WTC11 (cell line): ENCODE results near the gene ZNF512B. TPM values are rescaled to one million over a fixed set of nuclear protein-coding genes. Genes with fewer than 3 reads are reported as not detected.

ENCODE experiments used
- AFF4 ChIP-seq: sonication (generic); formaldehyde crosslinking; IDR thresholded peaks from 2 replicates; pipeline ENCODE4 v1.8.1; 2023; ENCODE audit warnings: mild to moderate bottlenecking, missing genetic modification reagents, borderline replicate concordance
- ATF3 ChIP-seq: sonication (generic); formaldehyde crosslinking; conservative IDR thresholded peaks from 2 replicates; pipeline ENCODE4 v1.8.1; 2022; ENCODE audit warnings: mild to moderate bottlenecking, missing genetic modification reagents
- CBFB ChIP-seq: sonication (generic); formaldehyde crosslinking; IDR thresholded peaks from 2 replicates; pipeline ENCODE4 v1.8.1; 2022; ENCODE audit warnings: mild to moderate bottlenecking, low read depth, missing genetic modification reagents
- CTCF ChIP-seq: fragments of 200-600 bp; IDR thresholded peaks from 2 replicates; pipeline ENCODE4 v1.8.0; 2022; ENCODE audit warnings: antibody characterized with exemption
- E2F4 ChIP-seq: sonication (generic); formaldehyde crosslinking; IDR thresholded peaks from 2 replicates; pipeline ENCODE4 v1.8.1; 2022; ENCODE audit warnings: low read depth, mild to moderate bottlenecking, moderate library complexity, missing genetic modification reagents, borderline replicate concordance
- E2F5 ChIP-seq: sonication (generic); formaldehyde crosslinking; IDR thresholded peaks from 2 replicates; pipeline ENCODE4 v1.8.1; 2022; ENCODE audit warnings: mild to moderate bottlenecking, moderate library complexity, missing genetic modification reagents
- ETV6 ChIP-seq: sonication (generic); formaldehyde crosslinking; IDR thresholded peaks from 2 replicates; pipeline ENCODE4 v1.8.1; 2022; ENCODE audit warnings: mild to moderate bottlenecking, missing genetic modification reagents
- FOXK1 ChIP-seq: sonication (generic); formaldehyde crosslinking; IDR thresholded peaks from 2 replicates; pipeline ENCODE4 v1.8.0; 2022; ENCODE audit warnings: mild to moderate bottlenecking, moderate library complexity, missing genetic modification reagents
- NR3C1 ChIP-seq: sonication (generic); formaldehyde crosslinking; conservative IDR thresholded peaks from 2 replicates; pipeline ENCODE4 v1.8.1; 2023; ENCODE audit warnings: low read depth, mild to moderate bottlenecking, missing genetic modification reagents
- SP1 ChIP-seq: sonication (generic); formaldehyde crosslinking; conservative IDR thresholded peaks from 2 replicates; pipeline ENCODE4 v1.8.1; 2022; ENCODE audit warnings: missing genetic modification reagents
- TCF7 ChIP-seq: sonication (generic); formaldehyde crosslinking; IDR thresholded peaks from 2 replicates; pipeline ENCODE4 v1.8.0; 2022; ENCODE audit warnings: mild to moderate bottlenecking, low read depth, missing genetic modification reagents, moderate library complexity
- TEAD1 ChIP-seq: sonication (generic); formaldehyde crosslinking; IDR thresholded peaks from 2 replicates; pipeline ENCODE4 v1.8.0; 2022; ENCODE audit warnings: mild to moderate bottlenecking, missing genetic modification reagents
- USF2 ChIP-seq: sonication (generic); formaldehyde crosslinking; IDR thresholded peaks from 2 replicates; pipeline ENCODE4 v1.8.1; 2023; ENCODE audit warnings: mild to moderate bottlenecking, missing genetic modification reagents, moderate library complexity
- ZNF416 ChIP-seq: fragments of 250-450 bp; sonication (Bioruptor Pico); IDR thresholded peaks from 2 replicates; pipeline ENCODE4 v1.9.0; 2021; ENCODE audit warnings: mild to moderate bottlenecking, inconsistent platforms
- ZNF425 ChIP-seq: fragments of 250-450 bp; sonication (Bioruptor Pico); conservative IDR thresholded peaks from 2 replicates; pipeline ENCODE4 v1.9.0; 2021; ENCODE audit warnings: mild to moderate bottlenecking
- total RNA-seq: library from RNA; stranded (reverse); gene quantifications from 3 replicates; pipeline ENCODE4 v1.2.3, GENCODE V29; 2021

Gene ZNF512B
- total RNA-seq, 1 experiment from 2014 or later = 23.3 TPM

- TF ChIP-seq CTCF (no peak), ETV6 (peak; percentile 68; the same call in 1 of the 2 replicates), CBFB (no peak), E2F5 (CRISPR knock-in tag) (peak; percentile 65), USF2 (CRISPR knock-in tag) (peak; percentile 36; the same call in 1 of the 2 replicates), E2F4 (CRISPR knock-in tag) (no peak), ZNF425 (no peak), NR3C1 (CRISPR knock-in tag) (no peak), TCF7 (CRISPR knock-in tag) (no peak), ATF3 (CRISPR knock-in tag) (no peak), TEAD1 (CRISPR knock-in tag) (peak; percentile 55; the same call in 1 of the 2 replicates), FOXK1 (CRISPR knock-in tag) (0 out of 2 replicates have a peak, but pooled peaks have one; percentile 24), ZNF416 (no peak), AFF4 (CRISPR knock-in tag) (no peak), SP1 (CRISPR knock-in tag) (peak; percentile 93)
Observed at GRCh38 chr20:63978319-63979228, 8.8 kb upstream of the ZNF512B start (continued).
